ENCODE measurements around the gene VGLL4.
"Not testable (repeated sequence)": the region's sequence is repeated elsewhere in the genome, so short reads cannot be mapped to it uniquely, and the experiment has no call there.

The VGLL4 gene

GRCh38 chr3:11582191-11582968 is 61.3 kb downstream of the VGLL4 start:
- no peak for DNase-seq

- DNase-seq: no peak
Observed at GRCh38 chr3:11581237-11582190, 62.2 kb downstream of the VGLL4 start.

- no peak for DNase-seq
Observed at GRCh38 chr3:11580645-11581044, 63.1 kb downstream of the VGLL4 start.

GRCh38 chr3:11578169-11578568 is 65.5 kb downstream of the VGLL4 start:
- no peak for DNase-seq

GRCh38 chr3:11576453-11576852 is 67.3 kb downstream of the VGLL4 start:
- no peak for DNase-seq

GRCh38 chr3:11575677-11576076 is 68.0 kb downstream of the VGLL4 start:
- no peak for DNase-seq

- DNase-seq: no peak
Observed at GRCh38 chr3:11574981-11575669, 68.6 kb downstream of the VGLL4 start.

GRCh38 chr3:11572660-11573059 is 71.1 kb downstream of the VGLL4 start:
- not testable (repeated sequence) for DNase-seq

GRCh38 chr3:11570789-11571495 is 72.8 kb downstream of the VGLL4 start:
- DNase-seq: peak; percentile 25

- no peak for DNase-seq
Observed at GRCh38 chr3:11570251-11570650, 73.5 kb downstream of the VGLL4 start.

- no peak for DNase-seq
Observed at GRCh38 chr3:11569156-11569741, 74.5 kb downstream of the VGLL4 start.

GRCh38 chr3:11568503-11569155 is 75.1 kb downstream of the VGLL4 start:
- DNase-seq: no peak

GRCh38 chr3:11567516-11568467 is 75.9 kb downstream of the VGLL4 start:
- no peak for DNase-seq

GRCh38 chr3:11566916-11567315 is 76.8 kb downstream of the VGLL4 start:
- DNase-seq: no peak

- no peak for DNase-seq
Observed at GRCh38 chr3:11566478-11566877, 77.2 kb downstream of the VGLL4 start.

- DNase-seq: no peak
Observed at GRCh38 chr3:11565932-11566331, 77.8 kb downstream of the VGLL4 start.

- no peak for DNase-seq
Observed at GRCh38 chr3:11565492-11565891, 78.2 kb downstream of the VGLL4 start.

GRCh38 chr3:11565072-11565471 is 78.6 kb downstream of the VGLL4 start:
- no peak for DNase-seq

- DNase-seq: no peak
Observed at GRCh38 chr3:11564577-11565001, 79.1 kb downstream of the VGLL4 start.

GRCh38 chr3:11563865-11564185 is 79.9 kb downstream of the VGLL4 start:
- DNase-seq: no peak
